ENCODE measurements around the gene TCF20.

The TCF20 gene

GRCh38 chr22:42298746-42299145 is 28.3 kb upstream of the TCF20 start:
- WGBS (ENCODE audit: extremely low coverage, insufficient coverage, low lambda C conversion rate), result no CpG with 5 or more reads among the region's 8 CpGs
- no peak overlapping the region for H3K27ac ChIP-seq (ENCODE audit: low read depth, low read length)
- H4K5ac ChIP-seq (ENCODE audit: low read length), result no peak overlapping the region
- no peaks in the 10 kb centered on the region for H3K79me1 ChIP-seq (ENCODE audit: low read length)
- H3K4me3 ChIP-seq (ENCODE audit: low read length), result no peak overlapping the region
- H3K23ac ChIP-seq (ENCODE audit: low read length), result no peak overlapping the region
- H2BK15ac ChIP-seq (replicated peaks; ENCODE audit: low read depth), result no peak overlapping the region
- H3K36me3 ChIP-seq (ENCODE audit: control insufficient read depth, insufficient read depth, low read length), result no peaks in the 10 kb centered on the region
- no peak overlapping the region for H3K4me2 ChIP-seq (ENCODE audit: low read length)
- no peaks in the 10 kb centered on the region for H3K79me2 ChIP-seq (ENCODE audit: control insufficient read depth, insufficient read depth, low read length)
- no peak overlapping the region for H3K9ac ChIP-seq (ENCODE audit: low read length)
- H2BK120ac ChIP-seq (ENCODE audit: low read depth, low read length), result no peak overlapping the region
- no peak for DNase-seq
- H3K56ac ChIP-seq (ENCODE audit: low read length), result peak overlapping the region; percentile 62
- no peak overlapping the region for H2AK5ac ChIP-seq (ENCODE audit: low read length)
- no peak overlapping the region for H3K4ac ChIP-seq (ENCODE audit: low read depth, low read length)
- peaks cover 19% of the 10 kb centered on the region for H3K4me1 ChIP-seq (ENCODE audit: control insufficient read depth, low read depth, low read length)
- H3K27me3 ChIP-seq (ENCODE audit: insufficient read depth, low read length, poor library complexity), result no peaks in the 10 kb centered on the region
- H4K8ac ChIP-seq (ENCODE audit: low read depth, low read length), result no peak overlapping the region
- H2BK5ac ChIP-seq (ENCODE audit: low read length), result no peak overlapping the region
- H3K18ac ChIP-seq (ENCODE audit: low read length), result no peak overlapping the region

DNA sequence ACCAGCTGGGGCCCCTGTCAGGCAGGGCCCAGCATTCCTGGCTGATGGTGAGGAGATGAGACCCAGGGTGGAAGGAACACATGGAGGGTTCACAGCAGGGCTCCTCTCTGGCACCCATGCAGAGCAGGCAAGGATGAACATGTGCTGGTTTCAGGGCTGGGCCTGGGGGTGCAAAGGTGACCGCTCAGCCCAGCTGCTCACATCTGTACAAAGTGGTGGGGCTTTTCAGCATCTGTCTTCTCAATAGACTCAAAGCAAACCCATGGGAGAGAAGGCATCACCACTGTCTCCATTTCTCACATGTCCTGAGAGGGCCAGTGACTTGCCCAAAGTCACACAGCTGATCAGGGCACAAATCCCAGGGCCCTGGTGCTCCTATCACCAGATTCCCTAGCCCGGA is 27.3 kb upstream of the TCF20 start:
- Histone ChIP-seq H3K36me3 (ENCODE audit: control insufficient read depth, insufficient read depth, low read length) (no peaks in the 10 kb centered on the region), H2BK120ac (ENCODE audit: low read depth, low read length) (no peak overlapping the region), H3K79me2 (ENCODE audit: control insufficient read depth, insufficient read depth, low read length) (no peaks in the 10 kb centered on the region), H2BK5ac (ENCODE audit: low read length) (no peak overlapping the region), H3K4me3 (ENCODE audit: low read length) (no peak overlapping the region), H3K4ac (ENCODE audit: low read depth, low read length) (no peak overlapping the region), H3K79me1 (ENCODE audit: low read length) (no peaks in the 10 kb centered on the region), H2AK5ac (ENCODE audit: low read length) (no peak overlapping the region), H3K27ac (ENCODE audit: low read depth, low read length) (no peak overlapping the region), H3K27me3 (ENCODE audit: insufficient read depth, low read length, poor library complexity) (no peaks in the 10 kb centered on the region), H2BK15ac (replicated peaks; ENCODE audit: low read depth) (no peak overlapping the region), H3K56ac (ENCODE audit: low read length) (no peak overlapping the region), H4K8ac (ENCODE audit: low read depth, low read length) (no peak overlapping the region), H4K5ac (ENCODE audit: low read length) (no peak overlapping the region), H3K4me2 (ENCODE audit: low read length) (no peak overlapping the region), H3K18ac (ENCODE audit: low read length) (no peak overlapping the region), H3K23ac (ENCODE audit: low read length) (no peak overlapping the region), H3K4me1 (ENCODE audit: control insufficient read depth, low read depth, low read length) (peaks cover 13% of the 10 kb centered on the region), H3K9ac (ENCODE audit: low read length) (no peak overlapping the region)
- DNase-seq, result no peak
- no CpG with 5 or more reads among the region's 2 CpGs for WGBS (ENCODE audit: extremely low coverage, insufficient coverage, low lambda C conversion rate)

- H2BK5ac ChIP-seq (ENCODE audit: low read length), result no peak overlapping the region
Observed at GRCh38 chr22:42296883-42297282, 26.4 kb upstream of the TCF20 start.

DNA sequence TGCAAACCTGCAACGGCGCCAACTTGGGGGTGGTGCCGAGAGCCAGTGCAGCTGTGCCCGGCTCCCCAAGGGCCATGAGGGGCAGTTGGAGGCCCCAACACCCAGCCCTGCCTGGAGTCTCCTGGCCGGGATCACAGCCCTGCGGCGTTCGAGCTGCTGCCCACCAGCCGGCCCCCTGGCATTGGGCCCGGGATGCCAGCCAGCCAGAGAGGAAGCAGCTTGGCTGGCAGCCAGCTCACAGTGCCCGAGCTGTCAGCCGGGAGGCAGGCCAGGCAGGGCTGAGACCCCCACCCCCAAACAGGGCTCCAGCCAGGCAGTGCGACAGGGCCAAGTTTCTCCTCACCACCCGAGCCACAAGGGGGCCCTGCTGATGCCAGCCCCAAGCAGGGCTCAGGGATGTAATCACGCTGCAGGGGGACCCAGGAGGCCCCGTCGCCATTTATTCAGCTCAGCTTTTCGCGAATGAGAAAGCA is 26.0 kb upstream of the TCF20 start:
- Histone ChIP-seq H3K27ac (ENCODE audit: low read depth, low read length) (no peak overlapping the region), H3K4me3 (ENCODE audit: low read length) (no peak overlapping the region), H2BK5ac (ENCODE audit: low read length) (no peak overlapping the region), H3K9ac (ENCODE audit: low read length) (no peak overlapping the region), H3K23ac (ENCODE audit: low read length) (no peak overlapping the region), H3K56ac (ENCODE audit: low read length) (no peak overlapping the region), H3K18ac (ENCODE audit: low read length) (no peak overlapping the region), H3K79me1 (ENCODE audit: low read length) (no peaks in the 10 kb centered on the region), H3K27me3 (ENCODE audit: insufficient read depth, low read length, poor library complexity) (no peaks in the 10 kb centered on the region), H3K4me2 (ENCODE audit: low read length) (no peak overlapping the region), H2AK5ac (ENCODE audit: low read length) (no peak overlapping the region), H2BK15ac (replicated peaks; ENCODE audit: low read depth) (no peak overlapping the region), H4K8ac (ENCODE audit: low read depth, low read length) (no peak overlapping the region), H2BK120ac (ENCODE audit: low read depth, low read length) (no peak overlapping the region), H4K5ac (ENCODE audit: low read length) (no peak overlapping the region), H3K79me2 (ENCODE audit: control insufficient read depth, insufficient read depth, low read length) (no peaks in the 10 kb centered on the region), H3K4me1 (ENCODE audit: control insufficient read depth, low read depth, low read length) (peaks cover 13% of the 10 kb centered on the region), H3K4ac (ENCODE audit: low read depth, low read length) (no peak overlapping the region), H3K36me3 (ENCODE audit: control insufficient read depth, insufficient read depth, low read length) (no peaks in the 10 kb centered on the region)
- DNase-seq, result no peak
- no CpG with 5 or more reads among the region's 19 CpGs for WGBS (ENCODE audit: extremely low coverage, insufficient coverage, low lambda C conversion rate)

More at GRCh38 chr22:42296883-42297282, 26.4 kb upstream of the TCF20 start:
- H2AK5ac ChIP-seq (ENCODE audit: low read length), result no peak overlapping the region
- H3K79me1 ChIP-seq (ENCODE audit: low read length), result no peaks in the 10 kb centered on the region
- H3K27ac ChIP-seq (ENCODE audit: low read depth, low read length), result no peak overlapping the region
- H3K56ac ChIP-seq (ENCODE audit: low read length), result no peak overlapping the region
- H3K9ac ChIP-seq (ENCODE audit: low read length), result no peak overlapping the region
- no peak overlapping the region for H4K8ac ChIP-seq (ENCODE audit: low read depth, low read length)
- H3K18ac ChIP-seq (ENCODE audit: low read length), result no peak overlapping the region
- no peak overlapping the region for H2BK15ac ChIP-seq (replicated peaks; ENCODE audit: low read depth)
- H3K79me2 ChIP-seq (ENCODE audit: control insufficient read depth, insufficient read depth, low read length), result no peaks in the 10 kb centered on the region
- peaks cover 13% of the 10 kb centered on the region for H3K4me1 ChIP-seq (ENCODE audit: control insufficient read depth, low read depth, low read length)
- no CpG with 5 or more reads among the region's 3 CpGs for WGBS (ENCODE audit: extremely low coverage, insufficient coverage, low lambda C conversion rate)
- no peak for DNase-seq
- H3K23ac ChIP-seq (ENCODE audit: low read length), result no peak overlapping the region
- H2BK120ac ChIP-seq (ENCODE audit: low read depth, low read length), result no peak overlapping the region
- H3K4me2 ChIP-seq (ENCODE audit: low read length), result no peak overlapping the region
- H3K4me3 ChIP-seq (ENCODE audit: low read length), result no peak overlapping the region
- no peaks in the 10 kb centered on the region for H3K36me3 ChIP-seq (ENCODE audit: control insufficient read depth, insufficient read depth, low read length)
- H3K4ac ChIP-seq (ENCODE audit: low read depth, low read length), result no peak overlapping the region
- no peaks in the 10 kb centered on the region for H3K27me3 ChIP-seq (ENCODE audit: insufficient read depth, low read length, poor library complexity)
- H4K5ac ChIP-seq (ENCODE audit: low read length), result no peak overlapping the region

- Histone ChIP-seq H2BK15ac (replicated peaks; ENCODE audit: low read depth) (no peak overlapping the region), H3K4ac (ENCODE audit: low read depth, low read length) (no peak overlapping the region)
- DNase-seq, result peak; percentile 89
Observed at GRCh38 chr22:42294034-42294985, 23.9 kb upstream of the TCF20 start.

More at GRCh38 chr22:42294034-42294985, 23.9 kb upstream of the TCF20 start:
- no peaks in the 10 kb centered on the region for H3K79me1 ChIP-seq (ENCODE audit: low read length)
- H2BK5ac ChIP-seq (ENCODE audit: low read length), result no peak overlapping the region
- H2BK120ac ChIP-seq (ENCODE audit: low read depth, low read length), result no peak overlapping the region
- no peak overlapping the region for H3K18ac ChIP-seq (ENCODE audit: low read length)
- no peak overlapping the region for H3K56ac ChIP-seq (ENCODE audit: low read length)
- no peak overlapping the region for H3K23ac ChIP-seq (ENCODE audit: low read length)
- H2AK5ac ChIP-seq (ENCODE audit: low read length), result no peak overlapping the region
- no peaks in the 10 kb centered on the region for H3K27me3 ChIP-seq (ENCODE audit: insufficient read depth, low read length, poor library complexity)
- no peaks in the 10 kb centered on the region for H3K79me2 ChIP-seq (ENCODE audit: control insufficient read depth, insufficient read depth, low read length)
- no peak overlapping the region for H3K4me3 ChIP-seq (ENCODE audit: low read length)
- H3K27ac ChIP-seq (ENCODE audit: low read depth, low read length), result no peak overlapping the region
- peaks cover 5% of the 10 kb centered on the region for H3K4me1 ChIP-seq (ENCODE audit: control insufficient read depth, low read depth, low read length)
- H3K36me3 ChIP-seq (ENCODE audit: control insufficient read depth, insufficient read depth, low read length), result no peaks in the 10 kb centered on the region
- no peak overlapping the region for H3K4me2 ChIP-seq (ENCODE audit: low read length)
- no CpG with 5 or more reads among the region's 22 CpGs for WGBS (ENCODE audit: extremely low coverage, insufficient coverage, low lambda C conversion rate)
- H4K5ac ChIP-seq (ENCODE audit: low read length), result no peak overlapping the region
- H4K8ac ChIP-seq (ENCODE audit: low read depth, low read length), result no peak overlapping the region
- H3K9ac ChIP-seq (ENCODE audit: low read length), result no peak overlapping the region
